ENCODE data around the gene PELI2.

Gene PELI2

DNA sequence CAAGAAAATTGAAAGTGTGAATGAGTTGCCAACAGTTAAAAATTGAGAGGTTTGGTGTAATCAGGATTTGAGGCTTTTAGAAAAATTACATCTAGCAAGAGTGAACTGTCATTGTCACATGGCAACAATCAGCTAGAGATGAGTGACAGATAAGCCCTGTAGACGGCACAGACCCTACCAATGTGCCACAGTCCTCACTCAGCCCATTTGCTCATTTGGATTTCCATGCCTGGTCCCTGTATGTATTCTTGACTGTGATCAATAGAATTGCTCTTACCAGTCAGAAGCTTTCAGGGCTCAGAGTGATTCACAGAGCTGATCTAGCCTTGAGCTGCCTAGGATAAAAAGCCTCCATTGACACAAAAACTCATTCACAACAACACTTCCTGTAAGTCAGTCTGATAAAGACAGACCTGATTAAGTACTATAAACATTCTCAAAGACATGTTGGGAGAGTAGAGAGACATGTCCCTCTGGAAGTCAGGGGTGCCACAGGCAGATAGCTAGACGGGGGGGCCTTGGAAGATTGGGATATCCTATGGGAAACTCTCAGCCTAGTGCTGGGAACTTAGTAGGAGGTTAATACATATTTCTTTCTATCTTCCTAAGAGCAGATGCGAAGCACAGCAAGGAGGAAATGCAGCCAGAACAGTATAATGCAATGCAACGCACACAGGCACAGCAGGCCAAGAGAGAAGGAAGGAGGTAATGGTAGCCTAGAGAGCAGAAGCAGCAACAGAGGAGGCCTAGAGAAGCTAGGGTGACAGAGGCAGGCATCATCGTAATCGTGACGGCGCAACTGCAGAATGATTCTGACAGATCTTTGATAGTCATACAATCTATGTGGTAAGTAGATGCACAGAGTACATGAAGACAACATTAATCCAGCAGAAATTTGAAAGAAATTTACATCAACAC lies 2.0 kb upstream of the PELI2 start:
- DNase-seq = no peak
- in situ Hi-C loops (cut with MboI; ENCODE audit: low pct_unique_long_range_greater_than_20kb, low sequenced_read_pairs) = no loop called here

DNA sequence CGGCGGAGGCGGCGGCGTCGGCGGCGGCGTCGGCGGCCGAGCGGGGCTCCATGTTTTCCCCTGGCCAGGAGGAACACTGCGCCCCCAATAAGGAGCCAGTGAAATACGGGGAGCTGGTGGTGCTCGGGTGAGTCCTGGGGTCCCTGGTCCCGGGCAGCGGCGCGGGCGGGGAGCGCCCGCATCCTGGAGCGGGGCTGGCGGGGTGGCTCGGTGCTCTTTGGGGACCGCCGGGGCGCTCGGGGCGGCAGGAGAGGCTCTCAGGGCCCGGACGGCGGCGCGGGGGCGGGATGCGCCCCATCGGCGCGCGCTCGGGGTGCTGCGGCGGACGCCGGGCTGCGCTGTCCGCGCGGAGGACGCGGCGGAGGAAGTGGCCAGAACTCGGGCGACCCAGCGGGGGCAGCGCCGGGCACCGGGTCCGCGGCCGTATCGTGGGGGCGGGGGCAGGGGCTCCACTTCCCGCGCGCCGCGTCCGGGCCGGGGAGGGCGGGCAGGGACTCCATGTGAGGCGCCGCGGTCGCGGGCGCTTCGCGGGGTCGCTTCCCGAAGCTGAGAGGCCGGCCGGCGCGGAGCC lies 485 bp downstream of the PELI2 start:
- DNase-seq = no peak
- in situ Hi-C loops (cut with MboI; ENCODE audit: low pct_unique_long_range_greater_than_20kb, low sequenced_read_pairs) = no loop called here

DNA sequence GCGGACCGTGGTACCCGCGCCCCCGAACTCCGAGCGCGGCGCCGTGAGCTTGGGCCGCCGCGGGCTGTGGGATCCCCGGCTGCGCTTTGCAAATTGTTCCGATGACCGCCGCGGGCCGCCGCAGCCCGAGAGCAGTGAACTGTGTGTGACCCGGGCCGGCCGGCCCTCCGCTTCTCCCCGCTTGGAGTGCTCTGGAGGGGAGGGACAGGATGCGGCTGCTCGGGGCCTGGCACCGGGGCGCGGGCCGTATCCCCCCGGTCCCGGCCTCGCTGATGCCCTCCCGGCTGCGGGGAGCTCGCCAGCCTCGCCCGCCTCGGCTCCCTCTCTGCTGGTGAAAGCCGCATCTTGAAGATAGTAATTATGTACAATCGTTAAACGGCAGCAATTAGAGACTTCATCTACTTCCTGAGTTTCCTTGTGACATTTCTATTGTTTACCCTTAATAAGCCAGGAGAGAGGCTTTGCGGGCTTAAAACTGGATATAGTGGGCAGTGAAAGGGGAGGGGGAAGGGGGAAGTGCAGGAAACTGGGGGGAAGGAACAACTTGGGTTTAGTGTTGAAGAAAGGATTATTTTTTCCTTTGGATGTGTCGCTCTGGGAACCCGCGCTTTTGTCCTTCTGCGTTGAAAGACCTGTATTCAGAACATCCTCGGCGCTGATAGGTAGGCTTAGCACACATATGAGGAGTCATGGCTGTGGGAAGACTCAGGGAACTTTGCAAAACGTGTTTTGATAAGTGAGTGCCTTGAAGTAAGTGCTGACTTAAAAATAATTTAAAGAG lies 1.2 kb downstream of the PELI2 start:
- DNase-seq = peak; percentile 47
- in situ Hi-C loops (cut with MboI; ENCODE audit: low pct_unique_long_range_greater_than_20kb, low sequenced_read_pairs) = no loop called here

DNA sequence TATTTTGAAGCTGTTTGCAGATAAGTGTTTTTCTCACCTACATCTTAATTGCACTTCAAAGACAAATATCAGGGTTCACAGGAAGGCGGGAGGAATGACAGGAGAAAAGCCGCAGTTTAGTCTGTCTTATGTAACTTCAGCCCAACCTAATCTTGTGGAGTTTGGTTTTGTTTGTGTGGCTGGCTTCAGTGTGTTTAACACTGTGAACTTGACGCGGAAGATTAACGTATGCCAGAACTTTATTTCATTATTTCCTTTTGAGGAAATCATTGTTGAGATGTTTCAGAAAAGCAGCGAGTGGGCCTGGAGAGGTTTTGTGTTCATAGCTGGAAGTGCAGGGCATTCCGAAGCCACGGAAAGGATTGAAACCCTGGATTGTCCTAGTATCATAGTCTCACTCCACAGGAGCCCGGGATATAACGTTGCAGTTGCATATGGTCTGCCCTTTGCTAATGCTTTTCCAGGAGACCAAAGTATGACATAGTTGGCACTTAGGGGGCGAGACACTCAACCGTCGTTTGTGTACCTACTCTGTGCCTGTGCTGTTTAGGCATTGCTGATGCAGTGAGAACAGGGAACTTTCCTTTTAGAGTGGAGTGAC lies 2.0 kb downstream of the PELI2 start:
- in situ Hi-C loops (cut with MboI; ENCODE audit: low pct_unique_long_range_greater_than_20kb, low sequenced_read_pairs) = no loop called here
- no peak for DNase-seq

DNA sequence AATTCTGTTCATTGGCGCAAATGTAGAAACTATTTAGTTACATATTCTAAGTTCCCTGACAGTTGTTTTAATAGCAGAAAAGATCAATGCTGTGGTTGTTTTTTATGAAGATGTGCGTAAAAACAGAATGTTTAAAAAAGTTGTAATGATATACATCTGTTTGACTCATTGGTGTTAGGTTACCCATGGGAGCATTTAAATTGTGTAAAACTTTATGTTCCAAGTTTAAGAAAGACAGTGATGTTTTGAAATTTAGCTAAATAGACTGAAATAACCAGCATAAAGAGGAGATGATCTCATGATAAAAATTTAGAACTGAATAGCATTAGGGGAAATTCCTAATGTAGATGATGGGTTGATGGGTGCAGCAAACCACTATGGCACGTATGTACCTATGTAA lies 3.6 kb downstream of the PELI2 start:
- in situ Hi-C loops (cut with MboI; ENCODE audit: low pct_unique_long_range_greater_than_20kb, low sequenced_read_pairs) = no loop called here
- no peak for DNase-seq

DNA sequence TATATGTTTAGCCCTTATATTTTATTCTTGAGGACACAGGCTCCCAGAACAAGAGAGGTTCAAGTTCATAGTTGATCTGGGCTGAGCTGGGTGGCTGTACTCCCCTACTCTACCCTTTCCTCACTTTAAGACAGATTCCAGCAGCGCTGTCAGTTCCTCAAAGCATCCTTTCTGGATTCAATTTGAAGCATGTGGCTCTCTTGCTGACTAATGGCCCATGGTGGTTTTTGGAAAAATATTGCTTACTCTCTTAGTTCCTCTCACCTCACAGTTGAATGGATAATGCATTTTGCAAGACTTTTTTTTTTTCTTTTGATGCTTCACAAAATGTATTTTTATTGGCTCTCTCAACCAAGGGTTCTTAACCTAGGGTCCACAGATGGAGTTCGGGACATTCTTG lies 4.1 kb downstream of the PELI2 start:
- DNase-seq = no peak
- in situ Hi-C loops (cut with MboI; ENCODE audit: low pct_unique_long_range_greater_than_20kb, low sequenced_read_pairs) = no loop called here

DNA sequence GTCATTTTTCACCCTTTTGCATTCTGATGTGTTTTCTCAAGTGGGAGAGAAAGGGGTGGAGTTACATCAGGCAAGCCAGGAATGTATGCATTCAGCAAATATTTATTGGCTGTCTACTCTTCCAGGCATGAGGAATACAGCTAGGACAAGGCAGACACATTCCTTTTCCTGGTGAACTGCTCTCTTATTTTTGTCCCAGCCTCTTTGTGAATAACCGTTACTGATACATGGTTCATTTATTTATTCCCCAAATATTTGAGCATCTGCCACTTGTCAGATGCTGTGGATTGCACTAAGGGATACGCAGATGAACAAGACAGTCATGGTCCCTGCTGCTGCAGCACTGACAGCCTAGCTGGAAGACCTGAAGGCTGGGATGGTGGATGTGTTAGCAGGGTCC lies 6.1 kb downstream of the PELI2 start:
- in situ Hi-C loops (cut with MboI; ENCODE audit: low pct_unique_long_range_greater_than_20kb, low sequenced_read_pairs) = no loop called here
- DNase-seq = no peak

DNA sequence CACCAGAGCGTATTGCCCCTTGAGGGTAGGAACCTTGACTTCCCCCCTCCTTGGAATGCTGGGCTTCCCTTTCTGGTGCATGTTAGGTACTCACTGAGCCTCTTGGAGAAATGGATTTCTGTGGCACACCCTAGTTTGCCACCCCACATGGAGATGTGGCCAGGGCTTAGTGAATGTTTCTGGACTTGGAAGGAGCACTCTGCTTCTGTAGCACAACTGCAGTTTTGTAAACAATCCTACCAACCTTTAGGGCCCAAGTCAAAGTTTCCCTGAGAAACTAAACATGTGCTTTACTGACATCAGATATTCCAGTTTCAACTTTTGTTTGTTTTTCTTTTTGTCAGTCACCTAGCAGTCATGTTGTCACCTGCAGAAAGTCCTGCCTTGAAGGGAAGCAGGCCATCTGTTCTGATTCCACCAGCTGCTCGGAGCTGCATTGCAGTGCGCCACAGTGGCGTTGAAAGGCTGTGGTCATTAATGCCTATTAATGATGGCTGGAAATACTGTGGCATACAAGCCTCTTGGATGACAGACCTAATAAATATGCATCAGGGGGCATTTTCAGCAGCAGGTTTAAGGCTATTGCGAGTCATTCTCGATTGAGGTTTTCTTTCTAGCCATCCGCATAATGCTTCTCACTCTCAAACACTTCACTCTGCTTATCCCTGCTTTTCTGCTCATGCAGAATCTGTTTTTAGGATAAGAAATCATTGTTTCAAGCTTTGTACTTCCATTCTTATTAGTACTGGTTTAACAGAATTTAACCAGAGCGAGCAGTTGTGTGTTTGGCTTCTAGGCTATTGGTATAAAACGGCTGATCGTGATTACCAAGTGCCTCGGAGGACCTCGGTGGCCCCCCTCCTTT lies 7.8 kb downstream of the PELI2 start:
- DNase-seq = no peak
- in situ Hi-C loops (cut with MboI; ENCODE audit: low pct_unique_long_range_greater_than_20kb, low sequenced_read_pairs) = no loop called here

DNA sequence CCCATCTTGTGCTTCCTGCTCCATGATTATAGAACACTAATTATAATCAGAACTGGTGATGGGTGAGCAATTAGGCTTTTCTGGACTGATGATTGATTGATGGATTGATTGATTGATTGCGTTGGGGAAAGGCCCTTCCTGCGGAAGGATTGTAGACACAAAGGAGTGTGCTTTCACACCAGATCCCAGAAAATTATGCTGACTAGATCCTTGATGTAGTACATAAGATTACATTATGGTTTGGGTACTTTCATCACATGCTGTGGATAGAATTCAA lies 8.4 kb downstream of the PELI2 start:
- no peak for DNase-seq
- in situ Hi-C loops (cut with MboI; ENCODE audit: low pct_unique_long_range_greater_than_20kb, low sequenced_read_pairs) = no loop called here

DNA sequence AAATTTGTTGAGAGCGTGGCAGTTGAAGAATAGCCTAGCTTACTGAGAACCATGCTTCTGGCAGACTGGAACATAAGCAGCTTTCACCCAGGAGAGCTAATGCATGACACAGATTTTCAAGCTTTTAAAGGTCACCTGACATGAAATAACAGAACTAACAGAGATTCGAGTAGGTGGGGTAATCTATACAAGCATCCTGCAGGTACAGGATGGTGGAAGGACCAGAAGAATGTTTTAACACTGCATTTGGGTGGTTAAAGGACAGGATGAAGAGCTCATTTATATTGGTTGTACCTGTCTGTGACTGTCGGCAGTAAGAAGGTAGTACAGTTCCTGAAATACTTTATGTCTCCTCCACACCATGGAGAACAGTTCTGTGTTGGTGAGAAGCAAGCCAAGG lies 8.9 kb downstream of the PELI2 start:
- in situ Hi-C loops (cut with MboI; ENCODE audit: low pct_unique_long_range_greater_than_20kb, low sequenced_read_pairs) = no loop called here

DNA sequence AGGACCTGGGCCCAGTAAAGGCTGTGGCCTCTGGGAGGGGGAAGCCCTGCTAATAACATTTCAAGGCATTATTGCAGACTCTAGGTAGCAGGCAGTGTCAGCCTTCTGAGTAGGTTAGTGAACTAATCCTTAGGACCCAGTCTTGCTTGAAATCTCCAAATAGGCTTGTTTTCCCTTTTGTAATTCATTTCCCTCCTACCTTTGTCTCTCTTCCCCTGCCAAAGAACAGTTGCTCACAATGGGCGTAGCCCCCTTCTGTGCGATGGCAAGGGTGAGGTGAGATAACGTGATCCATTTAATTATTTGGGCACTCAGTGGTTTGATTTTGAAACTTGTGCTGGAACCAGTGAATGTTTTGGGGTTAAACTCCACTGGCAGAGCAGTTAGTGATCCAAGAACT lies 10.9 kb downstream of the PELI2 start:
- in situ Hi-C loops (cut with MboI; ENCODE audit: low pct_unique_long_range_greater_than_20kb, low sequenced_read_pairs) = no loop called here
- DNase-seq = no peak

More for the DNA sequence above, 8.9 kb downstream of the PELI2 start:
- no peak for DNase-seq

DNA sequence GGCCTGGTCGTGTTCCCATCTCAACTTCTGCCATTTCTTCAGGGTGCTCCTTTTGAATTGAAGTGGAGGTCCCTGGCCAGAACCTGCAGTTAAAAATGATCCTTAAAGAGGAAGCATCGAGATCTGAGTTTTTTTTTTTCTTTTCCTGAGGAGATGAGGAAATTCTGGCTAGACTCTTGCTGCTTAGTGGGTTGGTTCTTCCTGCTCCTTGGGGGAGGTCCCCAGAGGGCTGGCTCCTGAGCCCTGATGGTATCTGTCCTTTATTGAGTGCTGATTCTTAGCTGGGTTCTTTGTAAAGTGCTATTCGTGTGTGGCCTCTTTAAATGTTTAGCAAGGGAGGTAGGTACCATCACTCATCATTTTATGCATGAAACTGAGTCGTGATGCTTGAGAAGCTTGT lies 11.7 kb downstream of the PELI2 start:
- in situ Hi-C loops (cut with MboI; ENCODE audit: low pct_unique_long_range_greater_than_20kb, low sequenced_read_pairs) = no loop called here

DNA sequence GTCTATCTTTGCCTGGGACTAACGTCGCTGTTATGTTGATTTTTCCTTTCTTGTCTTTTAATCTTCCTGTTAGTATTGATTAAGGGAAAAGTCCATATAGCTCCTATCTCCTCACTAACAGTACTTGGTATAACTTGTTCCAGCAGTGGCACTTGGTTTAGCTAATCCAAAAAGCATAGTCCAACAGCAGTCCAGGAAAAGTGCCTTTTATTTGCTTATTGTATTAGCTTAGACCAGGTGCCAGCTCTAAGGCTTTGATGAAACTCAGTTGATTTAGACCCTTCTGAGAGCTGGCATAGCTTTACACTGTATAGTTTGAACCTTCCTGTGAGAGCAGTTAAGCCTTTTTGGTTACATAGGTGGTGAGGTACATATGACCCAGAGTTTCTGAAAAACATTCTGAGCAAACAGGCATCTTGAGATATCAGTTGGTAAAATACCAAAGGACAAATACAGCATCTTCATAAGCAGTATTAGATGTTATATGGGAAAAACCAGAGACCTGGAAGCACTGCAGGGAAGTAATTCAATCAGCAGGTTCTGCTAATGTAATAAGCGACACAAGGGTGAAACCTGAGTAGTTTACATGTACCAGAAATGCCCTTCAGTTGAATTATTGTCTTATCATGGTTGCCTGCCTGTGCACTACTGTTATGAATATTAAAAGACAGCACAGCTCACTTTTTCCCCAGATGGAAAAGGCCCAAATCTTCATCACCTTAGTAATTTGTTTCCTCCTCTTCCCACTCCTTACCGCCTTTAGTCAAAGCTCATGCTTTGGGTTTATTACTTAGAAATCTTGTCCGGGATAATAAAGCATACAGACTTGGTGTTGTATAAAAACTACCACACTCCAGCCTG lies 13.0 kb downstream of the PELI2 start:
- in situ Hi-C loops (cut with MboI; ENCODE audit: low pct_unique_long_range_greater_than_20kb, low sequenced_read_pairs) = no loop called here
- DNase-seq = no peak

More for the DNA sequence above, 11.7 kb downstream of the PELI2 start:
- peak; percentile 85 for DNase-seq

DNA sequence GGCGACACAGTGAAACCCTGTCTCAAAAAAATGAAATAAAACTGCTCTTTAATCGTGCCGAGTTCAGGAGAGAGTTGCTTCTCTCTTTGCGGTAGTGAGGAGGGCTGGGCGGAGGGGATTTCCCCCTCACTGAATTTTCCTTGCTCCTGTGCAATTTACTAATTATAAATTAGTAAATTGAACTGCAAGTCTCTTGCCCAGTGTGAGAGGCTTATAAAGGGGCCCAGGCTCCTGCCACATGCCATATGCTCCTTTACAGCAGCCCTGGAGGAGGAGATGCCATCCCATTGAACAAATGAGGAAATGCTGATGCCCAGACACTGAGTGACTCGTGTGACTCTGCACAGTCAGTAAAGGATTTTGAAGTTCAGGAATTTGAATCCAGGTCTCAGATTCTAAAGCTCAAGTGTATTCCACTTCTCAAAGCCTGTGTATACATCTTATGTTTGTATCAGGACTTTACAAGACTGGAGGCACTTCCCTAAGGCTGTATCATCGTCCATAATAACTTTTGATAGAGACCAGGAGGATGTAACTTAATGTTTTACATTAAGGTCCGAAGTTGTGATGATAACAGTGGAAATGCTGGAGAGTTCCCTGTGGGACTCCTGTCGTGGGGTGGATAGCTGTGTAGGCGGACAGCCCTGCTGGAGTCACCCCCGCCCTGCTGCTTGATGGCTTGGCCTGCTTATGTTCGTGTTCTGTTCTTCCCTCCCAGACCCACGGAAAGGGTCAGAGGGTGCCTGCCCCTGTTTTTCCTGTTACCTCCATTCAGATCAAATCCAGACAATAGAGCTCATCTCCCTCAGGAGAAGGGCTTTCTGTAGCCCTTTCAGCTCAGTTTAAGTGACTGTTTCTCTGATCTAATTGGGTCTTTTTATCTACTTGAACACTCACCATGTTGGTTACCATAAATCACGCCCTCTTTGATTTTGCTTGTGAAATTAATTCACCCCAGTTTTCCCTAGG lies 13.9 kb downstream of the PELI2 start:
- in situ Hi-C loops (cut with MboI; ENCODE audit: low pct_unique_long_range_greater_than_20kb, low sequenced_read_pairs) = no loop called here
- DNase-seq = no peak

DNA sequence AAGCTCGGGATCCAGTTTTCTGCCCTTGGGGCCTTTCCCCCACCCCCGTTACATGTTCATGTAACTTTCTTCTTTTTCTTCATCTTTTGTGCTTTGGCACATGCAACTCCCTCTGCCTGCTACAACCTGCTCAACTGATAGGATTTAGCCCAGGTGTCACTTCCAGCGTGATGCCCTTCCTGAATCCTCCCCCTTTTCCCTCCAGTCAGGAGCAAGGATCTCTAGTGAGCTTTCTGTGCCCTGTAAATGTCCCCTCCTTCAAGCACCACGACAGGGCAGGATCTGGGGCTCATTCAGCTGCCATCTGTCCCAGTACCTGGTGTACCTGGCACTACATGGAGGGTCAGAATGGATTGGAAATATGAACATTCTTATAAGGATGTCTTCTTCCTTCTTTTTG lies 15.3 kb downstream of the PELI2 start:
- in situ Hi-C loops (cut with MboI; ENCODE audit: low pct_unique_long_range_greater_than_20kb, low sequenced_read_pairs) = no loop called here
- DNase-seq = no peak

DNA sequence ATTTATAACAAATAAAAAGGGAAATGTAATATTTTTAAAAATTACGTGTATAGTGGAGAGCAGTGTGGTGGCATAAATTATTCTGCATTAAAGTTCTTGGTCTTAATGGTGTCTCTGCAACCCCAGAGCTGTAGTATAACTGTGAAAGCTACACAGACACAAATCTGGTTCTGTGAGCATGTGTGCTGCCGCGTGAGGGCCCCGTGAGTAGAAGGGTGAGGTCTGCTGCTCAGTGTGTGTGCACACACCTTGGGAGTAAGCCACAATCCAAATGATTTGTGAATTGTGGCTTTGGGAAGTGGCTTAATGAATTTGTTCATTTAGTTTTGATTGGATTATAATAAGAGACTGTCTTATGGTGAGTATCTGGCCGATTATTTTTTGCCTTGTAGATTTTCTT lies 16.8 kb downstream of the PELI2 start:
- in situ Hi-C loops (cut with MboI; ENCODE audit: low pct_unique_long_range_greater_than_20kb, low sequenced_read_pairs) = no loop called here
- no peak for DNase-seq

DNA sequence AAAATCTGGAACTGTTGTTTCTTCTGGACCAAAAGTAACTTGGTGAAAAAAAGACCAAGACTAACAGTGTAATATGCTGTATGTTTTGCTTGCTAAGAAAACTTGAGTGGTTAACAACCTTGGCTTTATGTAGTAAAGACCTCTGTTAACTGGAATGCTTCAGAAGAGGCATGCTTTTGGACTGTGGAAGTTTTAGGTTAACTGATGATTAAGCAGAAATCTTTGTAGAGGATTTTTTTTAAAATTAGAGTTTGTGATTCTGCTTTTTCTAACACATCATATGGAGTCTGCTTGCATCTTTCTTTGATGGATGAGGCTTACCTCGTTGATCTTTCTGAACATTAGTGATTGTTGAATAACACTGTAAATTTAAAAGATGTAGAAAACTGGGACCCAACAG lies 17.5 kb downstream of the PELI2 start:
- no peak for DNase-seq
- in situ Hi-C loops (cut with MboI; ENCODE audit: low pct_unique_long_range_greater_than_20kb, low sequenced_read_pairs) = no loop called here

Data from KBM-7 (cell line).